HG03139 (cell line): Measurements from ENCODE around the gene BACH2.
"Not testable (repeated sequence)": the region's sequence is repeated elsewhere in the genome, so short reads cannot be mapped to it uniquely, and the experiment has no call there.

Source experiments
- ATAC-seq: cut with Tn5 transposase; IDR thresholded peaks from one replicate; pipeline ENCODE4 v1.9.1; 2021; ENCODE audit not compliant: unreplicated experiment

The BACH2 gene

DNA sequence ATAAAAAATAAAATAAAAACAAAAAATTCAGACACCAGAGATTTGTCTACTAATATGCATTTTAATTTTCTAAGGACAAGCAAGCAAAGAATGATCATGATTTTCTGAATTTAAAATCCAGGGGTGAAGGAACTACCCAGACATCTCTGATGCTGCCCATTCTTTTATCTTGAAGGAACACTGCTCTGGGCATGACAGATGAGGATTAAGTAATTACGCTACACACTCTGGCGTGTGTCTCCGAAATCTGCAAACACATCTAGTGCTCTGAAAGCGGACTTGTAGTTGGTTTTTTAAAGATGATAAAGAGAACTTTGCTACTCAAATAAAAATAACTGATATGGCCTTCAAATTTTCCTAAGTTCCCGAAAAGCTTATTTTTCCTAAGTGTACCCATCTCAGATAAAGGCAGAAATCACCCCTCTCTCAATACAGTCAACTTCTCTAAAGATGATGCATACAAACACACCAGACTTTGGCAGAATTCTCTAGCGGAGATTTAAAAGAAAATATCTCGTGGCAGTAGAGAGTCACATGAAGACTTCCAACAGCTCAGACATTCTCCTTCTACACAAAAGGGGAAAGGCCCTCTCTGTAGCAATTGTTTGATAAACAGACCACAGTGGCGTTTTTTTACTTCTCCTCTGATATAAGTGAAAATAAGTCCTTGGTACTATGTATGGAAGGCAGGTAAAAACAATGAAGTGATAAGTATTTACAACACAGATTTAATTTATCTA lies 133.8 kb downstream of the BACH2 start:
- ATAC-seq: no peak

DNA sequence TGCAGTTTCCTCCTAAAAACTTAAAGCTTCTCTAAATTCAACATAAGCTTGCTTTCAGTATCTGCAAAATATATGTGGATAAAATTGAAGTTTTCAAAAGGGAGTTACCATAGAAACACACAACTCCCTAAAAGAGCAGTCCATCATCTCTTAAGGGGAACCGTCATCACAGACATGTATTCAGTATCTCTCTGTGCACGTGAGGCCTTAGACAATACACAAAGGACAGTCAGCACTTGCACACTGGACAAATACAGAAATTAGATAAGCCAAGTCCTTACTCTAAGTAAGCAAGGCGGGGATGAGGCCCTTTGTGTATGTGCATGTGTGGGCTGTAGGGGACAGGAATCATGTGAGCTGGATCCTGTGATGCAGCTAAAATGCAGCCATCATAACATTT lies 136.6 kb downstream of the BACH2 start:
- no peak for ATAC-seq

DNA sequence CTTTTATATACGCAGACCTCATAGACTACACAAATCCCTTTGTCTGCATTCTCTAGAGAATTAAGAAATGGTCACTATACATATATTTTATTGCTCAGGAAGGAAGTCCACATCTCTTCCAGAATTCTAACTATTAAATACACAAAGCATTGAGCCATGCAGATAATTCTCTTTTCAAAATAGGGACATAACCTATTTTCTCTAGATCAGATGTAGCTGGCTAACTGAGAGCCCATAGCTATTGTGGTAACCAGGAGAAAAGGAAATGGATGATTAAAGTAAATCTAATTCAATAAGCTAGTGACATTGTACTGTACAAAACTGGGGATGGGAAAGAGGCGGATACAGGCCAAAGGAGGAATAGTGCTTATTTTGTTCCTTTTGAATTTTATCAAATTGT lies 137.2 kb downstream of the BACH2 start:
- ATAC-seq: no peak

DNA sequence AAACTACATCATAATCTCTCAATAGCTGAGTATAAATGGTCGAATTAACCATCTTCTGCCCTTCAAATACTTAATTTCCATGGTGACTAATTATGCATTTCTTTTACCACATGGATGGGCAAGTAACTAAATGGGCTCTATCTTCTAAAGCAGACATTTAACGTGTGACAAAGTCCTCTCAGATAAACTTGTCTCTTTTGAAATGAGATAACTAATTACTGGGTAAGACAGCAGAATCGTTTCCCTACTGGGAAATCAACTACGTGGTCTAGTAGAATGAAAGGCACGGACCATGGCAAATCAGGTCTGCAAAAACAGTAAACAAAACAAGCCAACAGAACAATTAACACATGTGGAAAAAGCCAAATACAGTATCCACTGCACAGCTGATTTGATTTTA lies 137.7 kb downstream of the BACH2 start:
- no peak for ATAC-seq

DNA sequence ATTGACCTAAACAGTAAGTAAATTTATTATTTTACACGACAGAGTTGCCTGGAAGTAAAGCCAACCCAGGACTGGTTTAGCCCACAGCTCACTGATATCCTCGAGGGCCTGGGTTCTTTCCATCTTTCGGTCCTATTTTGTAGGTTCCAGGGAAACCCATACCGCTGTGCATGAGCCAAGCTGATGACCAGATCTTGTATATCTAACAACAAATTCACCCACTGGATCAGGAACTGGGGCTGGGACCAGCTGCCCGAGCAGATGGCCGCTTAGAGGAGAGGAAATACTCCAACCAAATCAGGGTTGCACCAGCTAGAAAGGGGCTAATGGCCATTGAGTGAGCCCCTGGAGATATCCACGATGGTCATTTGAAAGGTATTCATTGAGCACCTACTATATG lies 139.2 kb downstream of the BACH2 start:
- no peak for ATAC-seq

- no peak for ATAC-seq
Observed at GRCh38 chr6:90156861-90157260, 139.8 kb downstream of the BACH2 start.

DNA sequence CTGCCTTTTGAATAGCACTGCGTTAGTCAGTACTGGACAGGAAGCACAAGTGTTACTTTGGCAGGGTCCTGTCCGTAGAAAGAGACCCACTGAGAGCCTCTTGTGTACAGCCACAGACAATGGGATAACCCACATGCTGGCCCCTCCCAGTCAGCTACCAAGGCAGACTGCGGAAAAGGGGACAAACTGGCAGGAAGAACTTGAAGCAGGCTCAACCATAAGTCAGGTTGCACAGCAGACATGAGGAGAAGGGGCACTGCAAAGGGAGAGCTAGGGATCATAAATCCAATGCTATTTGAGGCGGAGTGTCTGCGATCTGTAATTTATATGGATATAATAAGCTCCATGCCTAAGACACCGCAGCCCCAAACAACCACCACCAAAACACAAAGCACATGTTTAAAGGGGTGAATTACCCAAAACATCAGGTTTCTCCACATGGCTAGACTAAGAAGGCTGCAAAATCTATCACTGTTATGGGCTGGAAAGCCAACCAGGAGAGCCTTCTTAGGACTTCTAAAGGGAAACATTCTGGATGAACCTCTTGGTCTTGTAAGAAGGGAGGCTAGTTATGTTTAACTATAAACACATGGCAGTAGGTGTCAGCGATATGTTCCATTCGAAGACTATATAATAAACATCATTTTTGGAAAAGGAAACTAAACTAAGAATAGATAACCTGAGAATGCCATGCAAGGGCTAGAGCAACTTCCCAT lies 141.7 kb downstream of the BACH2 start:
- no peak for ATAC-seq

- no peak for ATAC-seq
Observed at GRCh38 chr6:90151576-90152422, 144.8 kb downstream of the BACH2 start.

DNA sequence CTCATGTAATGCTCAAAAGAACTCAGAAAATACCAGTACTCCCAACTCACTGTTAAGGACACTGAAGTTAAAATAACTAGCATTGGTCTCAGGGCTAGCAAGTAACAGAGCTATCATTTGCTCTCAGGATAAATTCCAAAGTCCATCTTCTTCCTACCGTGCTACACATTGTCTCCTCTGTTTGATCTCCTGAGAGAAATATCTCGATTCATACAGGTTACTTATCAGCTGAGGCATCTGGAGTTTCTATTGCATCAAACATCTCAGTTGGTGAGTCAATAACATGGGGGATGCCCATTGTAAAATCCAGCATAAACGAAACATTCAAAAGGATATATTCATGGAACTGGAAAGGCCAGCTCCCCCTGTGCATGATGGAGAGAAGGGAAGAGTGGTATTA lies 147.4 kb downstream of the BACH2 start:
- no peak for ATAC-seq

DNA sequence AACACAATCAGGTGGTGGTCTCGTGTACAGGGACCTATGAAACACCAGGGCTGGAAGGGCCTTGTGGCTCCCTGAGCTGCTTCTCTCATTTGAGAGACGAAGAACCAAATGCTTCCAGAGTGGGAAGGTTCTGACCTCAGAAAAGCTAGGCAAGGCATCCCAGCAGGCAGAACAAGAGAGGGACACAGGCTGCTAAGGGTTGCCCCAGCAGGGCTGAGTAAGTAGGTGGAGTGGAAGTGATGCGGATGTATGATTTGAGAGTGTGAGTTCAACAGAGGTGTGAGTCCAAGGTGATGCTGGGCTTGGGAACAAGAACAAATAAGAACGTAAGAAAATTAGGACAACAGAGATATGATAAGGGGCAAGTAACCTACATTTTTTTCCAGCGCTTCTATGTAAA lies 147.8 kb downstream of the BACH2 start:
- no peak for ATAC-seq

DNA sequence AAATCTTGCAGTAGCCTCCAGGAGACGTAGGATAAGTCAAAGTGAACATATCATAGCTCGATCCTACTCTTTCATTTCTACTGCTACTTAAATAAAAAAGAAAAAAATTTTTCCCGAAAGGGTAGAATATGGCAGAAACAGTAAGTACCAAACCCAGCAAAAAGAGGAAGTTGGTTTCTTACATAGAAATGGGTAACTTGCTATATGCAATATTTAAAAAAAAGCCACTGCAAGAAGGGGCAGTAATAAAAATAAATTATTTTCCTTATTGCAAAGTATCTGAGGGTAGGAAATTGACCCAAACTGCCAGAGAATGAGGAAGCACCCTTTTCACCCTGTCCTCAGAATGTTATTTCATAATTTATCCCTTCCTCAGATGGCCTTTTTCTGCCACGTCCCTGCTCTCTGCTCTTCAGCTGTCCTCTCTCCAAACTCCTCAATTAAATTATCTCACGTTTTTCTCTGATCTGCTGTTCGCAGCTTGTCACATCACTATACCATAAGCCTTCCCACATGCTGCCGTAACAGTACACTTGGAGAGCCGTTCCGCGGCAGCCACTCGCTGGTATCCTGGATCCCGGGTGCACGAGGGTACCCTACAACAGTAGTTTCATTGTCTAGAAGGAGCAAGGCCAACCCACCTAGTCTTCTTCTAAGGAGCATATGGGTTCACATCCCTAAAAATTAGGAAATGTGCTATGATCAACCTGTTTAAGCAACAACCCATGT lies 149.6 kb downstream of the BACH2 start:
- ATAC-seq: no peak

DNA sequence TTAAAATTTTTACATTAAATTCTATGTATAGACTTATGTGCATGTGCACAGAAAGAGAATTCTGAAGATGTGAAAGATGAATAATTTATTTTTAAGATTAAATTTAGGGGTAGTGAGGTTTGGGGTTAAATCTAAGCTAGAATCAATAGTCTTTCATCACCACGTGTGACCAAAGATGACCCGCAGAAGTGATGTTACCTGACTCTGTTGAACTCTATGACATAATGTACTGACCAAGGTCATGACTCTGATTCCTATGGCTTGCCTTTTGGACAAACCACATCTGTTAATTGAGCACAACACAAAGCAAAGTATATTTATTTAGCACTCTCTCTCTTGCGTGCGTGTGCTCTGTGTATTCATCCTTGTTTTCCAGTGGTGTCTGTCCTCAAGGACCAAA lies 150.6 kb downstream of the BACH2 start:
- ATAC-seq: no peak

GRCh38 chr6:90144928-90145555 lies 151.6 kb downstream of the BACH2 start:
- no peak for ATAC-seq

GRCh38 chr6:90144396-90144795 lies 152.2 kb downstream of the BACH2 start:
- ATAC-seq: no peak

DNA sequence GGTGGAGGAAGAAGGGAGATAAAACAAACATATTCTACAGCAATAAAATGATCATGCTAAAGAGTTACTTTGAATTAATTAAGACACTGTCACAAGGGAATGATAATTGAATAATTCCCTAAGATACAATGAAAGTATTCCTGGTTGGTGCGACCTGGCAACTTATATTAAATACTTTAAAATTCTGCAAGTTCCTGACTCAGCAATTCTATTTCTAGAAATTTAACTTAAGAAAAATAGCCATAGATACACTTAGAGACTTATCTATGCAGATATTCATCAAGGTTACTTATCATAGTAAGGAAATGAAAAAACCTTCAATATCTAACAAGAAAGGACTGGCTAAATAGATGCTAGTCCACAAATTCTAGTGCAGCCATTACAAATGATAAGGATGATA lies 156.0 kb downstream of the BACH2 start:
- no peak for ATAC-seq

DNA sequence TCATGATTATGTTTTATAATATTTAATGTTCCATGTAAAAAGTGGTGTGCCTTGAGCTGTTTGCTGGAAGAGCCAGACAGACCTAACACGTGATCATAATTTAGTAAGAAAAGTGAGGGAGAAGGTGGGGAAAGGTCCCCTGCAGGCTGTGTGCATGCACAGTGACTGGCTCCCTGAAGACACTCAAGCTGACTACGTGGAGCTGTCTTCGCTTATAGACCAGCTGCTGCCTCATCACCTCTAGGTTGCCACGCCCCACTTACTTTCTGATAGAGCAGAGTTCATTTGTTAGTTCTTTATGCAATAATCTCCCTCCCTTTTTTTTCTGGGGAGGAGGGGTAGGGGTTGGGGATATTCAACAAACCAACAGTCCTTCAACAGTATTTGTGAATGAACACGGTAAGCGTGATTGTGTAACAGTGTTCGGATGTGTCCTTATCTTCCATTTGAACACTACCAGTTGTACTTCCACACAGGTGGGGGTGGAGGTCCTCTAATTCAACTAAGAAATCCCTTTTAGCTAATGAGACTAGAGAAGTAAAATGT lies 157.3 kb downstream of the BACH2 start:
- ATAC-seq: no peak

DNA sequence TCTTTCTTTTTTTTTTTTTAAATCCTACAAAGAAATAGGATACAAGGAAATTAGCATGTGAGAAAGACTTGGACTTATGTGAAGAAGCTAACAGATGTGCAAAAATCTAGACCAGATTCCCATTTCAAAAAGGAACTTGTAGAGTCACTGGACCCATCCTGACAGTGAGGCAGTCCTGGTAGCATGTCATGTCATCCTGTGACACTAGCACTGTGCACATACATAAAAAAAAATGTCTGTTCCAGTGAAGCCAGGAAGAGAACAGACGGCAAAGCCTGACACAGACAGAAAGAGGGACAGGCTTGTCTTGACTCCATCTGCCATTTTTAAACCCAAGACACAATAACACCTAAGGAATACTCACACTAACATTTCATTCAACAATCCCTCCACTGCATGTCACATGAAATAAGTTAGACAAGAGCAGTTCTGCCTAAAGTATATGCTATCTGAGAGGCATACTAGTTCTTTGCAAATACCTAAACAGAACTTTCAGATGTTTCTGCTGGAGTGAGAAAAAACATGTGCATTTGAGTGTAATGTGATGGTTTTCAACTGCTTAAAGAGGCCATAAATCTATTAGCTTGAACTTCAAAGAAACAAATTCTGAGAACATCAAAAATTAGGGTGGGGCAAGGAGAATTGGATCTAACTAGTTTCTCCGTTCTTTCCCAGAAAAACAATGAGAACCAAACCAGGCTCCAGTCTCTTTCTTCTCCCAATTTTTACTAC lies 159.6 kb downstream of the BACH2 start:
- ATAC-seq: no peak

GRCh38 chr6:90136176-90136575 lies 160.5 kb downstream of the BACH2 start:
- no peak for ATAC-seq

GRCh38 chr6:90135667-90136066 lies 161.0 kb downstream of the BACH2 start:
- no peak for ATAC-seq

DNA sequence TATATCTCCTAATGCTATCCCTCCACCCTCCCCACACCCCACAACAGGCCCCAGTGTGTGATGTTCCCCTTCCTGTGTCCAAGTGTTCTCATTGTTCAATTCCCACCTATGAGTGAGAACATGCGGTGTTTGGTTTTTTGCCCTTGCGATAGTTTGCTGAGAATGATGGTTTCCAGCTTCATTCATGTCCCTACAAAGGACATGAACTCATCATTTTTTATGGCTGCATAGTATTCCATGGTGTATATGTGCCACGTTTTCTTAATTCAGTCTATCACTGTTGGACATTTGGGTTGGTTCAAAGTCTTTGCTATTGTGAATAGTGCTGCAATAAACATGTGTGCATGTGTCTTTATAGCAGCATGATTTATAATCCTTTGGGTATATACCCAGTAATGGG lies 163.0 kb downstream of the BACH2 start:
- not testable (repeated sequence) for ATAC-seq
